Breast epithelium (tissue), 4 donors: ENCODE data around the gene DSE. TPM values are rescaled to one million over a fixed set of nuclear protein-coding genes. Genes with fewer than 3 reads are reported as not detected.

ENCODE experiments used
- DNase-seq, 2 donors: peaks; one replicate each; pipeline ENCODE4 v3.0.0-alpha.2; 2019; ENCODE audit warnings: low spot score in 2 of 2
- H3K27ac ChIP-seq, 2 donors: fragments of 200-600 bp; sonication (generic) in 1 of 2; one replicate each; pipeline ENCODE4 v1.5.1; 2016 to 2019; ENCODE audit warnings: mild to moderate bottlenecking in 1 of 2
- H3K27me3 ChIP-seq, 2 donors: fragments of 200-600 bp; sonication (generic) in 1 of 2; one replicate each; pipeline versions ENCODE4 v1.5.1 to v1.6.0; 2017 to 2019; ENCODE audit warnings: control low read depth in 1 of 2, mild to moderate bottlenecking in 1 of 2
- H3K36me3 ChIP-seq: fragments of 200-600 bp; one replicate; pipeline ENCODE4 v1.5.1; 2019
- H3K4me1 ChIP-seq, 2 donors: fragments of 200-600 bp; sonication (generic); one replicate each; pipeline ENCODE4 v1.5.1; 2016 to 2019; ENCODE audit warnings: control low read depth in 1 of 2
- H3K4me3 ChIP-seq, 3 donors: fragments of 200-600 bp; sonication (generic); 1 replicate in 2 of 3; 2 replicates in 1 of 3; pipeline ENCODE4 v1.5.1; 2016 to 2019; ENCODE audit warnings: mild to moderate bottlenecking in 3 of 3, moderate library complexity in 2 of 3
- H3K9me3 ChIP-seq, 2 donors: fragments of 200-600 bp; sonication (generic) in 1 of 2; one replicate each; pipeline ENCODE4 v1.5.1; 2016 to 2019; ENCODE audit warnings: control low read depth in 1 of 2
- POLR2A ChIP-seq: fragments of 450-650 bp; IDR thresholded peaks from one replicate; pipeline ENCODE4 v1.6.1; 2016; ENCODE audit warnings: antibody characterized with exemption, mild to moderate bottlenecking, moderate library complexity
- POLR2AphosphoS5 ChIP-seq, 3 donors: sonication (generic); formaldehyde crosslinking; IDR thresholded peaks; one replicate each; pipeline ENCODE4 v1.6.1; 2017; ENCODE audit warnings: antibody characterized with exemption in 3 of 3
- intact Hi-C: fragments of 100-400 bp; cut with DNase I; formaldehyde crosslinking; loops from one replicate; pipeline ENCODE4 v1.15.1; 2023; ENCODE audit warnings: low total_unique reads
- total RNA-seq, 3 donors: library from RNA; depleted of rRNA; stranded (reverse); fragments of >200 nt; gene quantifications; one replicate each; pipeline ENCODE4 v1.1.0, GENCODE V29; 2016
- TF ChIP-seq, protein P1 (sequence below), 3 donors: fragments of 450-650 bp; IDR thresholded peaks; one replicate each; pipeline ENCODE4 v1.5.1; 2016 to 2017; ENCODE audit warnings: antibody characterized with exemption in 3 of 3, mild to moderate bottlenecking in 3 of 3, moderate library complexity in 3 of 3

DSE gene
- total RNA-seq, 3 donors from 2014 or later: 40.6 to 133 (median 50.9) TPM

- no peaks in the 10 kb centered on the region for H3K9me3 ChIP-seq
- H3K27ac ChIP-seq: no peak overlapping the region
- no peak overlapping the region for H3K4me3 ChIP-seq
- no peak for DNase-seq
- TF ChIP-seq POLR2AphosphoS5 (IDR thresholded peaks at IDR 0.05) (no peak), POLR2A (no peak)
- TF ChIP-seq, protein P1, sequence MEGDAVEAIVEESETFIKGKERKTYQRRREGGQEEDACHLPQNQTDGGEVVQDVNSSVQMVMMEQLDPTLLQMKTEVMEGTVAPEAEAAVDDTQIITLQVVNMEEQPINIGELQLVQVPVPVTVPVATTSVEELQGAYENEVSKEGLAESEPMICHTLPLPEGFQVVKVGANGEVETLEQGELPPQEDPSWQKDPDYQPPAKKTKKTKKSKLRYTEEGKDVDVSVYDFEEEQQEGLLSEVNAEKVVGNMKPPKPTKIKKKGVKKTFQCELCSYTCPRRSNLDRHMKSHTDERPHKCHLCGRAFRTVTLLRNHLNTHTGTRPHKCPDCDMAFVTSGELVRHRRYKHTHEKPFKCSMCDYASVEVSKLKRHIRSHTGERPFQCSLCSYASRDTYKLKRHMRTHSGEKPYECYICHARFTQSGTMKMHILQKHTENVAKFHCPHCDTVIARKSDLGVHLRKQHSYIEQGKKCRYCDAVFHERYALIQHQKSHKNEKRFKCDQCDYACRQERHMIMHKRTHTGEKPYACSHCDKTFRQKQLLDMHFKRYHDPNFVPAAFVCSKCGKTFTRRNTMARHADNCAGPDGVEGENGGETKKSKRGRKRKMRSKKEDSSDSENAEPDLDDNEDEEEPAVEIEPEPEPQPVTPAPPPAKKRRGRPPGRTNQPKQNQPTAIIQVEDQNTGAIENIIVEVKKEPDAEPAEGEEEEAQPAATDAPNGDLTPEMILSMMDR (IDR thresholded peaks at IDR 0.05): no peak
- H3K4me1 ChIP-seq: no peaks in the 10 kb centered on the region
- no peaks in the 10 kb centered on the region for H3K27me3 ChIP-seq
- intact Hi-C loops: no loop called here
- H3K36me3 ChIP-seq: no peaks in the 10 kb centered on the region
These were observed 48.5 kb downstream of the DSE start for GRCh38 chr6:116419069-116419786.

DNA sequence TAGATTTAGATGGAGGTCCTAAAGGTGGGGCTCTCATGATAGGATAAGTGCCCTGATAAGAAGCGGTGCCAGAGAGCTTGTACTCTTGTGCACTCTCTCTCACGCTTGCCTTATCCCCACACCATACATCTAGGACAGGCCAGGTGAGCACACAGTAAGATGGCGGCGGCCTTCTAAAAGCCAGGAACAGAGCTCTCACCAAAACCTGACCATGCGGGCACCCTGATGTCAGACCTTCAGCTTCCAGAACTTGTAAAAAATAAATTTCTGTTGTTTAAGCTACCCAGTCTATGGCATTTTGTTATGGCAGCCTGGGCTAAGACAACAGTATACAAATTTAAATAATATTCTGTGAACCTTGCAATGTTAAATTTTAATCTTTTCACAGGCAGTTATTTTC, 49.6 kb downstream of the DSE start:
- H3K4me1 ChIP-seq: no peaks in the 10 kb centered on the region
- H3K36me3 ChIP-seq: no peaks in the 10 kb centered on the region
- H3K27ac ChIP-seq: no peak overlapping the region
- H3K9me3 ChIP-seq: no peaks in the 10 kb centered on the region
- H3K4me3 ChIP-seq: no peak overlapping the region
- TF ChIP-seq POLR2A: no peak
- no peak for TF ChIP-seq POLR2AphosphoS5 (IDR thresholded peaks at IDR 0.05)
- TF ChIP-seq, protein P1 (IDR thresholded peaks at IDR 0.05): no peak
- intact Hi-C loops: no loop called here
- no peaks in the 10 kb centered on the region for H3K27me3 ChIP-seq
- no peak for DNase-seq

DNA sequence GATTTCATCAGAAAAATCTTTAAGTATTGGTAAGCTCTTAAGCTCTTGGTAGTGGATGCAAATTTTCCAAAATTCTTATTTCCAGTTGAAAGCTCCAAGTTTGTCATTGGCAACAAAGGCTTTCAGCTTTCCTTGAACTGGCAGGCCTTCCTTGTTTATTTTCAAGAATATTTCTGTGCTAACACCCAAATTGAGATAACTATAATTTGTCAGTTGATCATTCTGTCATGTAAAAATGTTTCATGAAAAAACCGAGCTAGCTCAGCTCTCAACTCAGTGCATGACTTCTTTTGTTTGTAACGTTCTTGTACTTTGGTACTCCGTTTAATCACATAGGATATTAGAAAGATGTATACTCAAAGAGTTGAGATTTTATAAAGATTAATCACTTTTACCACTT, 51.5 kb downstream of the DSE start:
- H3K27ac ChIP-seq: no peak overlapping the region
- H3K4me1 ChIP-seq: no peaks in the 10 kb centered on the region
- H3K9me3 ChIP-seq: no peaks in the 10 kb centered on the region
- H3K27me3 ChIP-seq: no peaks in the 10 kb centered on the region
- TF ChIP-seq POLR2A (no peak), POLR2AphosphoS5 (IDR thresholded peaks at IDR 0.05) (no peak)
- TF ChIP-seq, protein P1 (IDR thresholded peaks at IDR 0.05): no peak
- no peaks in the 10 kb centered on the region for H3K36me3 ChIP-seq
- no peak for DNase-seq
- intact Hi-C loops: no loop called here
- H3K4me3 ChIP-seq: no peak overlapping the region

- Histone ChIP-seq H3K9me3 (no peaks in the 10 kb centered on the region), H3K4me3 (no peak overlapping the region), H3K36me3 (no peaks in the 10 kb centered on the region), H3K27me3 (no peaks in the 10 kb centered on the region), H3K27ac (no peak overlapping the region), H3K4me1 (no peaks in the 10 kb centered on the region)
- intact Hi-C loops: no loop called here
- TF ChIP-seq POLR2A (no peak), POLR2AphosphoS5 (IDR thresholded peaks at IDR 0.05) (no peak)
- TF ChIP-seq, protein P1 (IDR thresholded peaks at IDR 0.05): no peak
- no peak for DNase-seq
These were observed 53.3 kb downstream of the DSE start for GRCh38 chr6:116424001-116424400.

- intact Hi-C loops: no loop called here
- TF ChIP-seq POLR2A (no peak), POLR2AphosphoS5 (IDR thresholded peaks at IDR 0.05) (no peak)
- TF ChIP-seq, protein P1 (IDR thresholded peaks at IDR 0.05): no peak
These were observed 55.8 kb downstream of the DSE start for GRCh38 chr6:116426551-116426950.

More at GRCh38 chr6:116426551-116426950, 55.8 kb downstream of the DSE start:
- H3K36me3 ChIP-seq: no peaks in the 10 kb centered on the region
- H3K4me1 ChIP-seq: no peaks in the 10 kb centered on the region
- no peak for DNase-seq
- no peaks in the 10 kb centered on the region for H3K9me3 ChIP-seq
- no peak overlapping the region for H3K4me3 ChIP-seq
- H3K27ac ChIP-seq: no peak overlapping the region
- no peaks in the 10 kb centered on the region for H3K27me3 ChIP-seq
